ENCODE data around the gene R3HCC1L.

- TF ChIP-seq POLR2A (IDR thresholded peaks at IDR 0.05; ENCODE audit: extremely low read depth, insufficient read length): no peak
- no peak for TF ChIP-seq CTCF (IDR thresholded peaks at IDR 0.05; ENCODE audit: low read depth, low read length)
- TF ChIP-seq MYC (IDR thresholded peaks at IDR 0.05; ENCODE audit: low read depth, low read length): no peak
- no peak for TF ChIP-seq MAX (IDR thresholded peaks at IDR 0.05; ENCODE audit: low read depth, low read length)
Observed at GRCh38 chr10:98101366-98101765, 33.1 kb upstream of the R3HCC1L start.

All from NB4 (cell line).